Skin of body (tissue), 2 donors: ENCODE results near the gene NR3C2. TPM values are rescaled to one million over a fixed set of nuclear protein-coding genes. Genes with fewer than 3 reads are reported as not detected.
A peak's percentile ranks its signal among the peaks of the same experiment; 100 is the strongest.
"Not testable (repeated sequence)": the region's sequence is repeated elsewhere in the genome, so short reads cannot be mapped to it uniquely, and the experiment has no call there.

Experiments used
- DNase-seq: peaks from one replicate; lab custom pipeline; 2025; lab: John Stamatoyannopoulos, UW
- total RNA-seq: library from RNA; depleted of rRNA; stranded (reverse); fragments of >200 nt; gene quantifications from one replicate; pipeline ENCODE4 v1.2.3, GENCODE V29; 2014

Gene NR3C2
- total RNA-seq, 1 donor from 2014 or later = 5.2 TPM

GRCh38 chr4:148112231-148112982, 329.8 kb downstream of the NR3C2 start:
- DNase-seq = no peak

- DNase-seq = no peak
Observed at GRCh38 chr4:148110169-148110568, 332.0 kb downstream of the NR3C2 start.

- no peak for DNase-seq
Observed at GRCh38 chr4:148109216-148109615, 333.0 kb downstream of the NR3C2 start.

- DNase-seq = no peak
Observed at GRCh38 chr4:148108766-148109165, 333.4 kb downstream of the NR3C2 start.

- no peak for DNase-seq
Observed at GRCh38 chr4:148103597-148104355, 338.4 kb downstream of the NR3C2 start.

- DNase-seq = no peak
Observed at GRCh38 chr4:148101790-148102189, 340.4 kb downstream of the NR3C2 start.

GRCh38 chr4:148101235-148101634, 341.0 kb downstream of the NR3C2 start:
- no peak for DNase-seq

GRCh38 chr4:148097801-148098200, 344.4 kb downstream of the NR3C2 start:
- DNase-seq = no peak

- DNase-seq = no peak
Observed at GRCh38 chr4:148095346-148095923, 346.8 kb downstream of the NR3C2 start.

GRCh38 chr4:148094149-148094548, 348.1 kb downstream of the NR3C2 start:
- no peak for DNase-seq

GRCh38 chr4:148093065-148093464, 349.1 kb downstream of the NR3C2 start:
- DNase-seq = no peak

GRCh38 chr4:148092316-148093014, 349.7 kb downstream of the NR3C2 start:
- DNase-seq = no peak

GRCh38 chr4:148091896-148092295, 350.3 kb downstream of the NR3C2 start:
- no peak for DNase-seq

- DNase-seq = no peak
Observed at GRCh38 chr4:148090503-148091476, 351.4 kb downstream of the NR3C2 start.

- DNase-seq = no peak
Observed at GRCh38 chr4:148090029-148090428, 352.2 kb downstream of the NR3C2 start.

- no peak for DNase-seq
Observed at GRCh38 chr4:148089624-148090023, 352.6 kb downstream of the NR3C2 start.

GRCh38 chr4:148083073-148083472, 359.1 kb downstream of the NR3C2 start:
- DNase-seq = not testable (repeated sequence)

- DNase-seq = no peak
Observed at GRCh38 chr4:148081745-148082144, 360.5 kb downstream of the NR3C2 start.

GRCh38 chr4:148081267-148081666, 360.9 kb downstream of the NR3C2 start:
- no peak for DNase-seq

GRCh38 chr4:148079961-148080360, 362.3 kb downstream of the NR3C2 start:
- no peak for DNase-seq

GRCh38 chr4:148078061-148078460, 364.2 kb downstream of the NR3C2 start:
- DNase-seq = peak; percentile 15
